Measurements from ENCODE around the gene UBXN11.

UBXN11 gene

DNA sequence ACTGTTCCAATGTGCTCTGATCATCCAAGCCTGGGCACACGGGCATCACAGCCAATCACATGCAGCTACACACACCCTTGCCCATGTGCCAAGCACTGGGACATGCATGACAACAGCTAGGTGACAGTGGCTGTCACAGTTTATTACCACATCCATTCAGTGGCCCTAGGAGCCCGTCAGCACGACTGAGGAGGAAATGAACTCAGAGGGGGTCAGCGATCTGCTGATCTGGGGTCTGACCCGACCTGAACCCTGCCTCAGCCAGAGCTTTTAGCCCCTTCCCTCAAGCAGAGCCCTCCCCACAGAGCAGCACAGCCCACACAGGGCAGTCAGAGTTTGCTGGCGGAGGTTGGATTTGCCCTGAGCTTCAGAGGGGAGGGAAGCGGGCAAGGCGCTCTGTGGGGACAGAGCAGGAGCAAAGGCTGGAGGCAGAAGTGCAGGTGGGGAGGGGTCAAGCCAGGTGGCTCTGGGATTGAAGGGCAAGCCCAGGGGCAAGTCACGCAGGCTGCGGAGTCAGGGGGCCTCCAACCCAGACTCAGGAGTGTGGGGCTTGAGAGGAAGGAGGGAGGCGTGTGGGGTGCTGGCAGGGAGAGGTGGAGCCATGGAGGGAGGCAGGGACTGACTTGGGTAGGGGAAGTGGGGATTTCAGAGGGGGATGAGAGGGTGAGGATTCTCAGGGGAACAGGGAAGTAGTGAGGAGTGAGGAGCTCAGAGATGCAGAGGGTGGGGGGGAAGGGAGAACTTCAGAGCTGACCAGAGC lies 16.1 kb downstream of the UBXN11 start:
- peak; percentile 54 for DNase-seq (ENCODE audit: low spot score)
- TF ChIP-seq, protein P1, sequence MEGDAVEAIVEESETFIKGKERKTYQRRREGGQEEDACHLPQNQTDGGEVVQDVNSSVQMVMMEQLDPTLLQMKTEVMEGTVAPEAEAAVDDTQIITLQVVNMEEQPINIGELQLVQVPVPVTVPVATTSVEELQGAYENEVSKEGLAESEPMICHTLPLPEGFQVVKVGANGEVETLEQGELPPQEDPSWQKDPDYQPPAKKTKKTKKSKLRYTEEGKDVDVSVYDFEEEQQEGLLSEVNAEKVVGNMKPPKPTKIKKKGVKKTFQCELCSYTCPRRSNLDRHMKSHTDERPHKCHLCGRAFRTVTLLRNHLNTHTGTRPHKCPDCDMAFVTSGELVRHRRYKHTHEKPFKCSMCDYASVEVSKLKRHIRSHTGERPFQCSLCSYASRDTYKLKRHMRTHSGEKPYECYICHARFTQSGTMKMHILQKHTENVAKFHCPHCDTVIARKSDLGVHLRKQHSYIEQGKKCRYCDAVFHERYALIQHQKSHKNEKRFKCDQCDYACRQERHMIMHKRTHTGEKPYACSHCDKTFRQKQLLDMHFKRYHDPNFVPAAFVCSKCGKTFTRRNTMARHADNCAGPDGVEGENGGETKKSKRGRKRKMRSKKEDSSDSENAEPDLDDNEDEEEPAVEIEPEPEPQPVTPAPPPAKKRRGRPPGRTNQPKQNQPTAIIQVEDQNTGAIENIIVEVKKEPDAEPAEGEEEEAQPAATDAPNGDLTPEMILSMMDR (IDR thresholded peaks at IDR 0.05; ENCODE audit: borderline replicate concordance, control extremely low read depth, extremely low read depth, insufficient read depth, missing control alignments), result no peak
- in situ Hi-C loops (cut with MboI; ENCODE audit: low sequenced_read_pairs, unreplicated experiment), result no loop called here

DNA sequence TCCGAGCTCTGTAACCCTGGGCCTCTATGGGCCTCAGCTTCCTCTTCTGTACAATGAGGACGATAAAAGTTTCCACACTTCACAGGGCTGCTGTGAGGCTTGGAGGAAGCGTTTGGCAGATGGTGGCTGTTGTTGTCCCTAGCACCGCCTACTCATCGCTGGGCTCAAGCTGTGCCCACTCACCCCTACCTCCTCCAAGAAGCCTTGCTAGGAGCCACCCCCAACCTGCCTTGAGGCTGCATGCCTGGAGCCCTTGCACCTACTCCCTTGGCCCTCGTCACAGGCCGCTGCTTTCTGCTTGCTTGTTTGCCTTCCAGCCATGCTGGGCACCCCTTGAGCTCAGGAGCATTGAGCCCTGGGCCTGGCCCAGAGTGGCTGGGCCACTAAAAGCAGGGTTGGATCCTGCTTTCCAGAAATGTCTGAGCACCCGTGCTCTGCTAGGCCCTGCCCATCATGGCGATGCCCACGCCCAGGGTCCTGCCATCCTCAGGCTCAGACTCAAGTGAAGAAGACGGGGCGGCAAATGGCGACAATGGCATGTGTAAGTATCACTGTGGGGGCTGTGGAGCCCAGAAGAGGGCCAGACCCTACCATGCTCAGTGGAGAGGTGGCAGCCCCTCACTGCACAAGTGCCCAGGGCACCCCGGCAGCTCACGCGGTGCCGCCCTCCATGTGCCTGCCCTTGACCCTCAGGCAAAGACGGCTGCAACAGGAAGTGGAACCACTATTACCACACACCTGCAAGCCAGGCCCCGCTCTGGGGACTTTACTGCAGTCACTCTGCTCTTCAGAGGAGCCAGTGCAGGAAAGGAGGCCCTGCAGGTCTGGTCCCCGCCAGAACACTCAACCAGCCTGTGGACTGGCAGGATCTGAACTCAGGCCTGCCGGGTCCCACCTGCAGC lies 17.0 kb downstream of the UBXN11 start:
- DNase-seq (ENCODE audit: low spot score), result peak; percentile 85
- TF ChIP-seq, protein P1 (IDR thresholded peaks at IDR 0.05; ENCODE audit: borderline replicate concordance, control extremely low read depth, extremely low read depth, insufficient read depth, missing control alignments), result no peak
- in situ Hi-C loops (cut with MboI; ENCODE audit: low sequenced_read_pairs, unreplicated experiment), result no loop called here

DNA sequence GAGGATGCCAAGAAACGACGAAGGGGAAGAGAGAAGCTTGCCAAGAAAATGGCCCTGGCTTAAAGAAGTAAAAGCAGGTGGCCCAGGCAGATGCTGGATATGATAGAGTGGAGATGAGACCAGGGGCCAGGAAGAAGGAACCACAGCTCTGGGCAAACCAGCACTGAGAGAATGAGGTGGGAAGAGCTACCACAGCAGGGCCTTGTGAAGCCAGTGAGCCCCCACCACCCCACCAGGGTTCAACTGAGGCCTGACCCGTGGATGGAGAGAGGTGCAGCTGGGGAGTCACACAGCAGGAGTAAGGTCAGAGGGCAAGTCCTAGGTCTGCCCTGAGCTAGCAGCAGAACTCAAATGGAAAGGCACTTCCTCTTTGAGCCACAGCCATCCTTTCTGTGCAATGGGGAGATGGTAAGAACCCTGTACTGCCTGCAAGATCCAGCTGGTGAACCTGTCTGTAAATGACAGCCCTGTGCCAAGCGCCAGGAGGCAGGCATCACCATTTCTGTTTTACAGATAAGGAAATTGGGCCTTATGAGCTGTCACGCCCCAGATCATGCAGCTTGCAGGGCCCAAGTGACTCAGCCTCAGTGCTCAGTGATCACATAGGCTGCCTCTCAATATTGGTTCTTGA lies 18.0 kb downstream of the UBXN11 start:
- peak; percentile 56 for DNase-seq (ENCODE audit: low spot score)
- in situ Hi-C loops (cut with MboI; ENCODE audit: low sequenced_read_pairs, unreplicated experiment), result no loop called here
- TF ChIP-seq, protein P1 (IDR thresholded peaks at IDR 0.05; ENCODE audit: borderline replicate concordance, control extremely low read depth, extremely low read depth, insufficient read depth, missing control alignments), result no peak

DNA sequence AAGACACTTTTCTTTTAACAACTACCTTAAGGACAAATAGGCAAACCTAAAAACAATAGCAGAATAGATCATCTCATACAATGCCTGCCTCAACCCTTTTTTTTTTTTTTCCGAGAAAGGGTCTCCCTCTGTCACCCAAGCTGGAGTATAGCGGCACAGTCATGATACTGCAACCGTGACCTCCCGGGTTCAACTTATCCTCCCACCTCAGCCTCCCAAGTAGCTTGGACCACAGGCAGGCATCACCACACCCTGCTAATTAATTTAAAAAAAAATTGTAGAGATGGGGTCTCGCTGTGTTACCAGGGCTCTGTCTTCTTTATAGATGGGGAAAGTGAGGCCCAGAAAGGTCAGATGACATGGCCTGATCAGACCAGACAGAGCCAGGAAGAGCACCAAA lies 18.6 kb downstream of the UBXN11 start:
- in situ Hi-C loops (cut with MboI; ENCODE audit: low sequenced_read_pairs, unreplicated experiment), result no loop called here
- DNase-seq (ENCODE audit: low spot score), result no peak
- TF ChIP-seq, protein P1 (IDR thresholded peaks at IDR 0.05; ENCODE audit: borderline replicate concordance, control extremely low read depth, extremely low read depth, insufficient read depth, missing control alignments), result no peak

GRCh38 chr1:26287033-26287711 lies 19.3 kb downstream of the UBXN11 start:
- TF ChIP-seq, protein P1 (IDR thresholded peaks at IDR 0.05; ENCODE audit: borderline replicate concordance, control extremely low read depth, extremely low read depth, insufficient read depth, missing control alignments), result no peak
- DNase-seq (ENCODE audit: low spot score), result peak; percentile 68
- in situ Hi-C loops (cut with MboI; ENCODE audit: low sequenced_read_pairs, unreplicated experiment), result no loop called here

- in situ Hi-C loops (cut with MboI; ENCODE audit: low sequenced_read_pairs, unreplicated experiment), result no loop called here
- TF ChIP-seq, protein P1 (IDR thresholded peaks at IDR 0.05; ENCODE audit: borderline replicate concordance, control extremely low read depth, extremely low read depth, insufficient read depth, missing control alignments), result no peak
- DNase-seq (ENCODE audit: low spot score), result no peak
These were observed 20.4 kb downstream of the UBXN11 start for GRCh38 chr1:26286064-26286416.
